ENCODE data around the gene POLE.

- TF ChIP-seq CTCF (IDR thresholded peaks at IDR 0.05) (no peak), POLR2AphosphoS5 (IDR thresholded peaks at IDR 0.05) (no peak)
Measured at GRCh38 chr12:132629330-132629729, 57.8 kb downstream of the POLE start.

Measured in breast epithelium (tissue), 3 donors.